ENCODE measurements around the gene CLIC2.

- TF ChIP-seq EZH2 (IDR thresholded peaks at IDR 0.05), result no peak
- no peak for TF ChIP-seq POLR2AphosphoS5 (IDR thresholded peaks at IDR 0.05; ENCODE audit: borderline replicate concordance, low read depth, low read length)
- TF ChIP-seq FOXP2 (optimal IDR thresholded peaks at IDR 0.05; ENCODE audit: control extremely low read depth, extremely low read length, insufficient read depth), result no peak
These were observed 68.0 kb downstream of the CLIC2 start for GRCh38 chrX:155266439-155266838.
